ENCODE results near the gene RAD51D. TPM values are rescaled to one million over a fixed set of nuclear protein-coding genes. Genes with fewer than 3 reads are reported as not detected.

Gene RAD51D
- total RNA-seq, 6 experiments from 2014 or later: 3.9 to 5.5 (median 4.3) TPM

DNA sequence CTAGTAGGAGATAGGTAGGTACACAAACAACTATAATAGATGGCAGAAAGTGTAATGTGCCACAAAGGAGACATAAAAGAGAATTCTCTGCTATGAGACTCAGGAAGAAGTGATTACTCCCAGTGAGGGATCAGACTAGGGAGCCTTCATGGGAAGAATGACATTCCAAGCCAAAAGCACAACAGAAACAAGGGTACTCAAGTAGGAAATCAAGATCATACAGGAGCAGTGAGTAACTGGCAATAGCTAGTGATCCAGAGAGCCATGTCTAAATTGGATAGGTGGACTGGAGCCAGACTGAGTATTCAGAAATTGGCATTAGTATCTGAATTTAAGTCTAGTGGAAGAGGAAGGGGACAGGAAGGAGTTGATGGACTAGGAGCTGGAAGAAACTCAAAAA, 66.9 kb downstream of the RAD51D start:
- intact Hi-C loops (cut with DNase I): no loop called here
- H3K4me3 ChIP-seq: no peak overlapping the region
- peak overlapping the region in 1 of 3 donors; percentile 64 for H3K27ac ChIP-seq
- H3K4me1 ChIP-seq: peaks cover 7 to 53% (median 28%) of the 10 kb centered on the region in 4 donors
- no peak for ATAC-seq
- DNase-seq: no peak
- H3K27me3 ChIP-seq: no peaks in the 10 kb centered on the region
- TF ChIP-seq POLR2A (IDR thresholded peaks at IDR 0.05) (no peak), CTCF (IDR thresholded peaks at IDR 0.05) (no peak)
- H3K9me3 ChIP-seq: no peaks in the 10 kb centered on the region
- H3K36me3 ChIP-seq: no peaks in the 10 kb centered on the region

DNA sequence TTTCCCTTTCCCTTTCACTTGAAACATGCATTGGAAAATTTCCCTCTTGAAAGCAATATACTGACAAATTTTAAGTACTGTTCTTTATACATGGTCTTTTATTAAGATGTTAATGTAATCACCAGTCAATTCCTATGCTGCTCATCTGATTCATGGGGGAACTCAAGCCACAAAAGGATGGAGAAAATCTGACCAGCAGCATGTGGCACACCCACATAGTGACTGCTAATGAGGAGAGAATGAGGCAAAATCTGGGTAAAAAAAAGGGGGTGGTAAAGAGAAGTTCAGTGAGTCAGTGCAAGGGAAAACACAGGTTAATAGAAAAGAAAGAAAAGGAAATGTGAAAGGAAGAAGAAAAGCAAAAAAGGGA, 67.4 kb downstream of the RAD51D start:
- peaks cover 7 to 57% (median 29%) of the 10 kb centered on the region in 4 donors for H3K4me1 ChIP-seq
- H3K27me3 ChIP-seq: no peaks in the 10 kb centered on the region
- no peaks in the 10 kb centered on the region for H3K9me3 ChIP-seq
- DNase-seq (no peak), ATAC-seq (no peak)
- H3K4me3 ChIP-seq: no peak overlapping the region
- TF ChIP-seq CTCF (IDR thresholded peaks at IDR 0.05) (no peak), POLR2A (IDR thresholded peaks at IDR 0.05) (no peak)
- no peaks in the 10 kb centered on the region for H3K36me3 ChIP-seq
- intact Hi-C loops (cut with DNase I): no loop called here
- H3K27ac ChIP-seq: peak overlapping the region; percentile 53 to 64 (median 53)

DNA sequence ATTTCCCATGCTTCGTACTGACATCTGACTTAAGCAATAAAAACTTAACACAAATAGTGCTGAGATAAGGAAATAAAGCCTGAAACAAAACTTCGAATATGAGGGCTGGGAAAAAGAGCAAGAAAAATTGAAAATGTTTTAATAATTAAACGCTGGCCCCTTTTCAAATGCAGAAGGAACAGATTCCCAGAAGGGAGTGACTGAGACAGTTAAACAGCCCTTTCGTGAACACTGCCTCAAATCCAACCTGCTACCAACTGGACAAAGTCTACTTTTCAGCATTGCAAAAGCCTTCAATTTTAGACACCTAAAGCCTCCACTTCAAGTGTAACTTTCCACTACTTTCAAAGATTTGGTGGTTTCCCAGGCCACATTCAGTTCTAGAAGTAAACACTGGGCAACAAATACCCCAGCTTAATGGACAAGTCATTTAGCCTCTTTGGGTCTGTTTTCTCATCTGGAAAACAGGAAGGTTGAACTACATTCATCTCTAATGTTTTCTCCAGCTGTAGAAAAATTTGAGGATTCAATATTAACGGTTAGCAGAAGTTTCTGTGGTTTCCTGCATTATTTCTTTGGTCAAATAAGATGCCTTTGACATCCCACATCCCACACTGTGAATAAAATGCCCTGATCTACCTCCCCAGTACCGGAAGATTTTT, 68.0 kb downstream of the RAD51D start:
- H3K36me3 ChIP-seq: no peaks in the 10 kb centered on the region
- intact Hi-C loops (cut with DNase I): no loop called here
- 5% methylated on average over 6 of the region's 6 CpGs for WGBS (ENCODE audit: insufficient coverage, low coverage, low lambda C conversion rate, missing lambda C conversion rate)
- TF ChIP-seq CTCF (IDR thresholded peaks at IDR 0.05): no peak
- no peak for TF ChIP-seq POLR2A (IDR thresholded peaks at IDR 0.05)
- peak; percentile 68 to 85 (median 84) for ATAC-seq
- no peaks in the 10 kb centered on the region for H3K9me3 ChIP-seq
- H3K4me1 ChIP-seq: peaks cover 8 to 60% (median 31%) of the 10 kb centered on the region in 4 donors
- H3K27ac ChIP-seq: peak overlapping the region; percentile 53 to 64 (median 53)
- no peaks in the 10 kb centered on the region for H3K27me3 ChIP-seq
- peak overlapping the region in 1 of 3 donors; percentile 15 for H3K4me3 ChIP-seq
- peak in 1 of 3 donors; percentile 50 for DNase-seq

- no peaks in the 10 kb centered on the region for H3K27me3 ChIP-seq
- no peaks in the 10 kb centered on the region for H3K36me3 ChIP-seq
- H3K27ac ChIP-seq: peak overlapping the region; percentile 53 to 64 (median 53)
- 0% methylated on average over 2 of the region's 2 CpGs for WGBS (ENCODE audit: insufficient coverage, low coverage, low lambda C conversion rate, missing lambda C conversion rate)
- intact Hi-C loops (cut with DNase I): no loop called here
- TF ChIP-seq POLR2A (IDR thresholded peaks at IDR 0.05) (peak; percentile 27), CTCF (IDR thresholded peaks at IDR 0.05) (no peak)
- ATAC-seq (peak; percentile 82 to 85 (median 84)), DNase-seq (no peak)
- peak overlapping the region in 1 of 3 donors; percentile 15 for H3K4me3 ChIP-seq
- peaks cover 8 to 63% (median 33%) of the 10 kb centered on the region in 4 donors for H3K4me1 ChIP-seq
- H3K9me3 ChIP-seq: no peaks in the 10 kb centered on the region
Measured at GRCh38 chr17:35051183-35051578, 68.5 kb downstream of the RAD51D start.
